ES-I3 (cell line): Measurements from ENCODE around the gene CADM2.
"Not testable (repeated sequence)": the region's sequence is repeated elsewhere in the genome, so short reads cannot be mapped to it uniquely, and the experiment has no call there.

Source experiments
- H3K36me3 ChIP-seq: 2 replicates; pipeline ENCODE4 v1.6.1; 2013; ENCODE audit warnings: mild to moderate bottlenecking, low read length, control low read depth, moderate library complexity; ENCODE audit not compliant: insufficient read depth
- H3K4me1 ChIP-seq: 2 replicates; pipeline ENCODE4 v1.6.1; 2013; ENCODE audit warnings: mild to moderate bottlenecking, control low read depth, low read length; ENCODE audit not compliant: insufficient read depth
- H3K9ac ChIP-seq: 2 replicates; pipeline ENCODE4 v1.6.1; 2013; ENCODE audit warnings: low read depth, mild to moderate bottlenecking, low read length, moderate library complexity
- H3K9me3 ChIP-seq: 2 replicates; pipeline ENCODE4 v1.6.1; 2013; ENCODE audit warnings: mild to moderate bottlenecking, low read length, moderate library complexity; ENCODE audit not compliant: control insufficient read depth, insufficient read depth

The CADM2 gene

DNA sequence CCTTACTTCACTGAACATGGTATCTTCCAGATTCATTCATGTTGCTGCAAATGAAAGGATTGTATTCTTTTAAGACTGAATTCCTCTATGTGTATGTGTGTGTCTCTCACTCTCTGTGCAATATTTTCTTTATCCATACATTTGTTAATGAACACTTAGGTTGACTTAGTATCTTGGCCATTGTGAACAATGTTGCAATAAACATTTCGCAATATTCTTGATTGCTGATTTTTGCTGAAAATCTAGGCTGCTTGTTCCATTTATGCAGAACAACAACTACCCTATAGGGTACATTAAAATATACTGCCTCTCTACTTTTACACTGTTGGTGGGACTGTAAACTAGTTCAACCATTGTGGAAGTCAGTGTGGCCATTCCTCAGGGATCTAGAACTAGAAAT is 732.4 kb downstream of the CADM2 start:
- Histone ChIP-seq H3K4me1 (no peaks in the 10 kb centered on the region), H3K36me3 (no peaks in the 10 kb centered on the region), H3K9me3 (no peaks in the 10 kb centered on the region), H3K9ac (no peak overlapping the region)

DNA sequence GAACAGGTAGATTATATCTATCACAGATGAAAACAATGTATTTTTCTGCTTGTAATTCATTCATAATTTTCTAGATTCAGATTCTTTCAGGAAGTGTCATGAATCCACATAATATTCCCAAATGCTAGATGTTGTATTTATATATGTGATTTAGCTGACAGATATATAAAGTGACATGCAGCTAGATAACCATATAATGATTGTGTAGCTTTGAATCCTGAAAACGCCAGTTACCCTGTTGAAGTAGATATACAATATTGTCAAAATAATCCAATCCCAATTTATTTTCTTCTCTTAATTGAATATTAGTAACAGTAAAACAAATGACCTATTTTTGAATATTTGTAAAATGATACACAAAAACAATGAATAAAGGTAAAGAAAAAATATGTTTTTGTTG is 738.4 kb downstream of the CADM2 start:
- no peaks in the 10 kb centered on the region for H3K36me3 ChIP-seq
- H3K9me3 ChIP-seq: no peaks in the 10 kb centered on the region
- no peak overlapping the region for H3K9ac ChIP-seq
- no peaks in the 10 kb centered on the region for H3K4me1 ChIP-seq

DNA sequence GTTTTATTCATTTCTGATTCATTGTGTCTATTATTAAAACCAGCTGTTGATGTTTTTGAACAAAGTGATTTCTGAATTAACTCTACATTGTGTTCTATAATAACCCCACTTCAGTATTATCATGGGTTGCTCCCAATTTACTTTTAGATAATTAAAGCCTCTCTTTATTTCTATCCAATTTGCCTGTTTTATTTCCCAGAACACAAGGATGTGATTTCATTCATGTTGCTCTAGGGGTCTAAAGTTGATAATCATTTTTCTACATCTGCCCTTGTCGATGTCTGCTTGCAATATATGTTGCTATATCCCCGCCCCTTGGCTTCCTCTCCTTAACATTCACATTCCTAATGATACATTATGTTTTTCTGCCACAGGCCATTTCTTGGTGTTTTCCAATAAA is 747.3 kb downstream of the CADM2 start:
- H3K4me1 ChIP-seq: no peaks in the 10 kb centered on the region
- no peaks in the 10 kb centered on the region for H3K36me3 ChIP-seq
- H3K9ac ChIP-seq: no peak overlapping the region
- H3K9me3 ChIP-seq: no peaks in the 10 kb centered on the region

DNA sequence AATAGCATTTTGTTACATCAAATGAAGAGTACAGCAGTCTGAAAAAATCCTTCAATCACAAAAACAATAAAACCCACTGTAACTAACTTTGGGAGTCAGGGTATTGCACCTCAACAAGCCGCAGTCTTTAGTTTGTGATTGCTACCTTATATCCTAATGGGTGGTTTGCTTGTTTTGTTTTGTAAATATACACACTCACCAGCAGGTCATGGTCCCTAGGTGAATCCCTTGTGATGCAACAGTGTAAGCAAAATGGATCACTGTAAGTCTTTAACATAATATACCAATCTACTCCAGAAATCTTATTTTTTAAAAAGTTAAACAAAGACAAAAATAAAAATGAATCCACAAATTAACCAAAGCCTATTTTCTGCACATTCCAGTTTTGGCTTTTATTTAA is 749.5 kb downstream of the CADM2 start:
- not testable (repeated sequence) for H3K9me3 ChIP-seq, H3K36me3 ChIP-seq, H3K9ac ChIP-seq, H3K4me1 ChIP-seq

DNA sequence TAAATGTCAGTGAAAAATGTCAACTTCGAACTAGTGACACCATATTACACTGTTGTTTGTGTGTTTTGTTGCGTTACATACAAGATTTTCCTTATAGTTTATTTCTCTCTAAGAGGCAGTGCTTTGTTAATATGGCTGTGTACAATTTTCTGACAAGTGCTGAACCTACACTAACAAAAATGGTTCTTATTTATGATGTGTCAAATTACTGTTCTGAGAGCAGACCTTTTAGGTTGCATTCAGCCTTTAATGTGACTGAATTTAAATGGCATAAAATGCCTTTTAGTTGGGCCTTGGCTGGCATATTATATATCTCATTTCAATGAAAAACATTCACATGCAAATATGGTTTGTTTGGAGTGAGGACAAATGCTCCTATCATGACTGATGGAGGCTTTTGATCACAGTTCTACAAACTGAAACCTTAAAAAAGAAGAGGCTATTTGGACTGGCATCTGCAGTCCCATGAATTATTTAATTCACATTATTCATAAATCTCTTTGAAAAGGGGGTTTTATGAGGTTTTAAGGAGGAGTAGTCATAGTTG is 750.6 kb downstream of the CADM2 start:
- H3K36me3 ChIP-seq: no peaks in the 10 kb centered on the region
- H3K9me3 ChIP-seq: no peaks in the 10 kb centered on the region
- no peaks in the 10 kb centered on the region for H3K4me1 ChIP-seq

DNA sequence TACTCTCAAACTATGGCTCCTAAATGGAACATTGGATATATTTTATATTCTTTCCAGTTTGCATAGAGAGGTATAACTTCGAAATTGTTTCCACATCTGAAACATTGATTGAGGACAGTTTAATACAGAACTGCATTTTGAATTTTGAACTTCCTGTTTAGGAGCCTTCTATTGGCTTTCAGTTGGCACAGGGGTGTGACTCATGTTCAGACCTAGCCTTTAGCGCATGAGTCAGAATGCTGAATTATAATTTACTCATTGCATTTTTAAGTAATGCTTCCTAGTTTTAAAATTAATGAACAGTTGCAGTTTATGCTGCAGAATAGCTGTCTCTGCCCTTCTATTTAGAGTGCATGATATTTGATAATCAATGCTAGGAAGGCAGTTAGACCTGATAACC is 751.7 kb downstream of the CADM2 start:
- Histone ChIP-seq H3K9ac (no peak overlapping the region), H3K9me3 (no peaks in the 10 kb centered on the region), H3K36me3 (no peaks in the 10 kb centered on the region), H3K4me1 (no peaks in the 10 kb centered on the region)

More for the DNA sequence above, 750.6 kb downstream of the CADM2 start:
- no peak overlapping the region for H3K9ac ChIP-seq

DNA sequence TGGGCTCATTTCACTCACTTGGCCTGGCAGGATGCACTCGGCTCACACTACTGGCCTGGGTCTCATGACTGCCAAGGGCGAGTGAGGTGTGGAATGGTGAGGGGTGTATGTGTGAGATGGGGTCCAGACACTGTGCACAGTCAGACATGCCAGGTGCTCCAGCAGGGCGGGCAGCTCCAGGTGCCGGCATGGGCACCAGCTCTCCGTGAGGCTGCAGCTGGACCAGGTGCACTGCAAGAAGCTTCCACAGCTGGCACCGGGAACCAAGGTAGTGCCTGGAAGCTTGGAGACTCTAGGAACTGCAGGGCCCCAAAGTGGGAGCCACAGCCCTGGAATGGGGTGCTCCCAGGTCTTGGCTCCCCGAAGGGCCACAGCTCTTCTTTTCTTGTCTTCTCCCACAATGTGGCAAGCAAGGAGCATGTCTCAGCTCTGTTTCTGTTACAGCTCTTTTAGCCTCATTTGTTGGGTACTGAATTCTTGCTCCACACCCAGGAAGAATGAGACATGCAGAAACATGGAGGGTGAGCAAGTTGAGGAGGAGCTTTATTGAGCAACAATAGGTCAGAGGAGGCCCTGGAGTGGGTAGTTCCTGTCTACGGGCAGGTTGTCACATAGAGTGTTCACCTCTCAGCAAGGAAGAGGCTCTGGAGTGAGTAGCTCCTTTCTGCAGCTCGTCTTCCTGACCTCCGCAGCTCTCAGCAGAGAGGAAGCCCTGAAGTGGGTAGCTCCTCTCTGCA is 762.8 kb downstream of the CADM2 start:
- Histone ChIP-seq H3K9ac (no peak overlapping the region), H3K36me3 (no peaks in the 10 kb centered on the region), H3K4me1 (no peaks in the 10 kb centered on the region), H3K9me3 (no peaks in the 10 kb centered on the region; the same call in 1 of the 2 replicates)

DNA sequence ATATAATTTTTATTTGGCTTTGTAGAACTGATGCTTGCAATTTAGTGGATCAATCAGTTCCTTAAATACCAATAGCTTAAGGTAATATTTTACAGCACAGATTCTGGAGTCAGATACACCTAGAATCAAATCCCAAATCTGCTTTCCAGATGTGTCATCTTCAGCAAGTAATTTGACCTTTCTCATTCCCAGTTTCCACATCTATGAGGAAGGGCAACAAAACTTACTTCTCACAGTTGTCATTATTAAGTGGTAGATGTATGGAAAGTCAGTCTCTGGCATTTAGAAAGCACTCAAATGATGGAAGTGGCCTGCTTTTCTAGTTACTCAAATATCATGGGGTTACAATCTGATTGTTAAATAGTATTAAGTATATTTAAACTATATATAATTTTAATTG is 767.0 kb downstream of the CADM2 start:
- no peak overlapping the region for H3K9ac ChIP-seq
- no peaks in the 10 kb centered on the region for H3K36me3 ChIP-seq
- H3K9me3 ChIP-seq: no peaks in the 10 kb centered on the region; the same call in 1 of the 2 replicates
- no peaks in the 10 kb centered on the region for H3K4me1 ChIP-seq

DNA sequence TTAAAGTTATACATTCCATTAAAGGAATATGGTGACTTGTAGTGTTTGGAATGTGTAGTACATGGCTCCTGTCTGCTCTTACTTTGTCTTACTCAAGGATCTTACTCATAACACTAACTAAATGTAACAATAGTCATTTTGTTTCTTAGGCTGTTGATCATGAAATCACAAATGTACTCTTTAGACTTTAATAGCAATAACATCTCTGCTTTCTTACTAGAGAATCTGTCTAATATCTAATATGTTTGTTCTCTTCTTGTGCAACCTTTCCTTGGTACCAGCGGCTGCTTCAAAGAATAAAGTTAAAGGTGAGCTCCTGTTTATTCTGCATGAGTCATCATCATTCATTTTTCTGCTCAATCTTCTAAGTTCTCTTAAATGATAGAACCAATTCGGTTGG is 767.5 kb downstream of the CADM2 start:
- H3K36me3 ChIP-seq: no peaks in the 10 kb centered on the region
- H3K9ac ChIP-seq: no peak overlapping the region
- no peaks in the 10 kb centered on the region; the same call in 1 of the 2 replicates for H3K9me3 ChIP-seq
- no peaks in the 10 kb centered on the region for H3K4me1 ChIP-seq

DNA sequence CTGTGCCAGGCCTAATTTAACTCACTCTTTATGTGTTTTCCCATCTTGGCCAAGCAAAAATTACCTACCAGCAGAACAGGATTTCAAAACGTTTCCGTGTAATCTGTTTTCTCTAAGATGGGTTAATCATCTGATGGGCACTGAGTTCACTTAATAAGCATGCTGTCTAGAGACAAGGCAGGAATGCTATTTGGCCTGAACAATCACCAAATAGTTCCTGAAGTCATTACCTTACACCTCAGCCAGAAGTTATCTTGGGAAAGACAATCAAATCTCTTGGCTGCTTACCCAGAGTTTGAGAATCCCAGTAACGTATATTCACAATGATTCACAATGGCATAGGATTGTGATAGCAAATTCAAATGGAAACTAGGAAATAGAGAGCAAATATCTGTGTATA is 779.1 kb downstream of the CADM2 start:
- no peaks in the 10 kb centered on the region for H3K4me1 ChIP-seq

DNA sequence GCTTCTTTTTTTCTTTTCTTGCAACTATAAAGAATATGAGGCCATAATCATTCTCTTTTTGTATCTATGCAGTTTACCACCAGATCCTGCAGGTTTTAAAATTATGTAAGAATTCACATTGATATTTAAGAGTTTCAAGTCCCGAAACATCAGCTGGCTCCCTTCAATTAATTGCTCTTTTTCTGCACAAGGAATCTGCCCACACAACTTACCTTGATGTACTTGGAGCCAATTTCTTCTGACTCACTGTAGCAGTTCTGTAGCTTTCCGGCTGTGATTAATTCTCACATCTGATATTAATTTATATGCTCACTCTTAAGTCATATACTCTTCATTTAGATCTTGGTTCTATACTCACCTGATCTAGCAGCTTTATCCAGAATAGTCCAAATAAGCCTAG is 781.8 kb downstream of the CADM2 start:
- no peak overlapping the region for H3K9ac ChIP-seq
- no peaks in the 10 kb centered on the region for H3K9me3 ChIP-seq
- no peaks in the 10 kb centered on the region for H3K4me1 ChIP-seq
- no peaks in the 10 kb centered on the region for H3K36me3 ChIP-seq

More for the DNA sequence above, 779.1 kb downstream of the CADM2 start:
- no peak overlapping the region for H3K9ac ChIP-seq
- no peaks in the 10 kb centered on the region for H3K36me3 ChIP-seq
- no peaks in the 10 kb centered on the region for H3K9me3 ChIP-seq

DNA sequence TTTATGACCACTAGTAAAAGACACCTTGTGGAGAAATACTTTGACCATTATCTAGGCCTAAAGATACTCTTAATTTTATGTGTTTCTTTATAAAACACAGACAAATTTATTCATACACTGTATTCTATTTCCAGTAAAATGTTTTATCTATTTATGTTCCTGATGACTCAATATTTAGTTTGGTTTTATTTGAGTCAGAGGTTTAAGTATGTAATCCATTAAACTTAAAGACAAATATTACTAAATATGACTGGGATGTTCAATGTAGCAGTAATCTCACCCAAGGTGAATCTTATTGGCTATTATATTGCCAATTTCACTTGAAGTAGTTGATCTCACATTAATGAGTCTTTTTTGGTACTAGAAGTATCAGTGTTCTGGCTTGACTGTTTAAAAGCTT is 799.7 kb downstream of the CADM2 start:
- Histone ChIP-seq H3K36me3 (no peaks in the 10 kb centered on the region), H3K4me1 (no peaks in the 10 kb centered on the region), H3K9me3 (no peaks in the 10 kb centered on the region), H3K9ac (no peak overlapping the region)

DNA sequence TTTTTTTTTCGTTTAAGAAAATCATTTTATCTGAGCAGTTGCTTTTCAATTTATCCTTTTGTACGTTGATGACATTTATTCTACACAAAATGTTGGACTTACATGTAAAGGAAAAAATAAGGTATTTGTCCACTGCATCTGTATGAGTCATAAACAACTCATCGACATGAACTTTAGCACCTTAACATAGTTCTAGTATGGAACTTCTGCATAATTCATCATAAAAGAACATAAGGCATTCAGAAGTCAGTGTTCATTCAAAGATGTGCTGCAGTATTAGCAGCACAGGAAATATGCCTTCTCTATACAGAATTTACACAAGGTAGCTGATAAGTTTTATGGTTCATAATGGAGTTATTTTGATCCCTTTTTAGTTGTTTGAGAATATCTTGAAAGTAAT is 801.6 kb downstream of the CADM2 start:
- no peak overlapping the region for H3K9ac ChIP-seq
- no peaks in the 10 kb centered on the region for H3K36me3 ChIP-seq
- H3K4me1 ChIP-seq: no peaks in the 10 kb centered on the region
- no peaks in the 10 kb centered on the region for H3K9me3 ChIP-seq

DNA sequence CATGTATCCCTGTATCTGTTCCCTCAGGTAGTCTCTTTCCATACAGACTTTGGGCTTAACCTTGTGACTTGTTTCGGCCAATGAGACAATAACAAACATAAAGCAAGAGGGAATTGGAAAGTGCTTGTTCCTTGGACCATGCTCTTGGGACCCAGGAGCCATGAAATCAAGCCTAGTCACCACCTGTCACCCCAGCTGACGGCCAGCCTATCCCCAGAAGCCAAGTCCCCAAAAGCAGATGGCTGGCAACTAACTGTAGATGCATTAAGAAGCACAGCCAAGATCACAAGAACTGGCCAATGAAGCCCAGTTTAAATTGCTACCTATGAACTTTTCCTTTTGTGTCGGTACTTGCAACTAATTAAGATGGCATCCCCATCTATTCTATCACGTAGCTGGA is 822.0 kb downstream of the CADM2 start:
- Histone ChIP-seq H3K9me3 (no peaks in the 10 kb centered on the region), H3K36me3 (no peaks in the 10 kb centered on the region), H3K4me1 (no peaks in the 10 kb centered on the region), H3K9ac (no peak overlapping the region)

DNA sequence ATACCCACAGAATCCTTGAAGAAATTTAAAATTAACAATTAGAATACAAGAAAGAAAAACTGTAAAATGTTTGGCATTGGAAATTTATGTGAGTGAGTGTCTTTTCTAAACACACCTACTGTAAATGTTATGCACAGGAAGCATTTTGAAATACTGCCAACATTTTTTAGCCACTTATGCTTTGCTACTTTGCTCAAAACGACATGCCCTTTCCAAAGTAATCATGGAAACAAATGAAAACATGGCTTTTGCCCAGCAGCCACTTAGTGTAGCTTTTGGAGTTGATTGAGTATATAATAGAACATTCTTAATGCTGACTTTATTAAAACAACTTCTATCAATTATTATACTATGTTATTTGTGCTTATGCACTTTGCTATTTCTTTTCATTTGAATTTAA is 823.0 kb downstream of the CADM2 start:
- no peak overlapping the region for H3K9ac ChIP-seq
- H3K36me3 ChIP-seq: no peaks in the 10 kb centered on the region

More for the DNA sequence above, 823.0 kb downstream of the CADM2 start:
- Histone ChIP-seq H3K9me3 (no peaks in the 10 kb centered on the region), H3K4me1 (no peaks in the 10 kb centered on the region)
